Measurements from ENCODE around the gene SAP30L. TPM values are rescaled to one million over a fixed set of nuclear protein-coding genes. Genes with fewer than 3 reads are reported as not detected.

SAP30L gene
- total and polyA plus RNA-seq, 2 of the 4 experiments (the other 2 are of a cell fraction): 9.7 to 17.6 TPM

DNA sequence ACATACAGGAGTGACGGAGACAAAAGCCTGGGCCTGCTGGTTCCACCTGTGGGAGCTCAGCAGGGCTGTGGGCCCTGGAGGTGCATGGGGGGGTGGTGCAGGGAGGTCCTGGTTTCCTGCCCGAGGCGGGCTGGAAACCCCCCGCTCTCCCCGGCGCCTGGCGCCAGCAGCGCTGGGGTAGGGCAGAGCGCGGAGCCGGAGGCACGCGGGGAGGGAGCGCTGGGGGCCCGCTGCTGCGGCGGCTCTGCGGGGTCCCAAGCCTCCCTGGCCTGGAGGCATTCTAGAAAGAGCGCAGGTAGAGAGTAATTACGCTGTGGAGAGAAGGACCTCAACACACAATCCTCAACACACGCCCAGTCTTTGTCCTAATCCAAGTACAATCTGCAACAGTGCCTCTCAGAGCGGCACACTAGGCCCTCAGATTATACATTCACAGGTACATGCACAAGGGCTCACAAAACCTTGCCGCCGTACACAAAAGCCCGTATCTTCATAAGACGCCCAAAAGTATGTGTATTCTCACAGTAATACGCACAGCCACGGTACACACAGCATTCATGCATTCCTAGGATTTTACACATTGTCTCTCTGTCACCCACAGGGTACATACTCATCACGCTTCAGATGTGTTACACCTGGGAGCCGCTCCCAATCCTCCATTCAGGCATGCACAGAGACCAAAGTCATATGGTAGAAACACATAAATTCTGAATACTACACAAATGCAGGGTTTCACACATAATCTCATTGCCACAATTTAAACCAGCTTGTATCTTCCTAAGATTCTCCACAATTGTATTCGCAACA lies 34.4 kb downstream of the SAP30L start:
- H3K18ac ChIP-seq (ENCODE audit: low read depth, low read length): no peak overlapping the region
- H3K14ac ChIP-seq (replicated peaks; ENCODE audit: low read depth, low read length): no peak overlapping the region
- TF ChIP-seq CEBPB (IDR thresholded peaks at IDR 0.05; ENCODE audit: low read depth, low read length) (no peak), USF2 (IDR thresholded peaks at IDR 0.05; ENCODE audit: low read depth, low read length) (no peak), NFE2L2 (IDR thresholded peaks at IDR 0.05; ENCODE audit: low read depth, low read length) (no peak), RCOR1 (IDR thresholded peaks at IDR 0.05; ENCODE audit: insufficient replicate concordance, low read length) (no peak), MXI1 (IDR thresholded peaks at IDR 0.05; ENCODE audit: borderline replicate concordance, low read depth, low read length) (no peak), ELK1 (IDR thresholded peaks at IDR 0.05; ENCODE audit: borderline replicate concordance, low read depth, low read length) (no peak), MAFK (IDR thresholded peaks at IDR 0.05; ENCODE audit: low read depth, low read length) (no peak), CHD1 (IDR thresholded peaks at IDR 0.05; ENCODE audit: low read depth, low read length) (no peak), RAD21 (IDR thresholded peaks at IDR 0.05; ENCODE audit: low read length) (no peak), MAZ (IDR thresholded peaks at IDR 0.05; ENCODE audit: borderline replicate concordance, low read depth, low read length) (no peak)
- TF ChIP-seq, protein P1, sequence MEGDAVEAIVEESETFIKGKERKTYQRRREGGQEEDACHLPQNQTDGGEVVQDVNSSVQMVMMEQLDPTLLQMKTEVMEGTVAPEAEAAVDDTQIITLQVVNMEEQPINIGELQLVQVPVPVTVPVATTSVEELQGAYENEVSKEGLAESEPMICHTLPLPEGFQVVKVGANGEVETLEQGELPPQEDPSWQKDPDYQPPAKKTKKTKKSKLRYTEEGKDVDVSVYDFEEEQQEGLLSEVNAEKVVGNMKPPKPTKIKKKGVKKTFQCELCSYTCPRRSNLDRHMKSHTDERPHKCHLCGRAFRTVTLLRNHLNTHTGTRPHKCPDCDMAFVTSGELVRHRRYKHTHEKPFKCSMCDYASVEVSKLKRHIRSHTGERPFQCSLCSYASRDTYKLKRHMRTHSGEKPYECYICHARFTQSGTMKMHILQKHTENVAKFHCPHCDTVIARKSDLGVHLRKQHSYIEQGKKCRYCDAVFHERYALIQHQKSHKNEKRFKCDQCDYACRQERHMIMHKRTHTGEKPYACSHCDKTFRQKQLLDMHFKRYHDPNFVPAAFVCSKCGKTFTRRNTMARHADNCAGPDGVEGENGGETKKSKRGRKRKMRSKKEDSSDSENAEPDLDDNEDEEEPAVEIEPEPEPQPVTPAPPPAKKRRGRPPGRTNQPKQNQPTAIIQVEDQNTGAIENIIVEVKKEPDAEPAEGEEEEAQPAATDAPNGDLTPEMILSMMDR (conservative IDR thresholded peaks at IDR 0.05; ENCODE audit: low read depth, low read length): no peak
- no peak for DNase-seq
- no peak overlapping the region for H3K4ac ChIP-seq (ENCODE audit: low read depth, low read length)
- H3K27ac ChIP-seq (ENCODE audit: insufficient read depth, low read length): no peak overlapping the region
- H2BK120ac ChIP-seq (ENCODE audit: low read depth, low read length): no peak overlapping the region
- no peaks in the 10 kb centered on the region for H3K79me1 ChIP-seq (ENCODE audit: low read depth in 1 of 2, low read length in 2 of 2)
- H3K9me1 ChIP-seq (ENCODE audit: insufficient read depth, low read length): no peaks in the 10 kb centered on the region
- H3K4me3 ChIP-seq (ENCODE audit: insufficient read depth, low read depth, low read length): no peak overlapping the region
- no peak overlapping the region for H3K9ac ChIP-seq (ENCODE audit: low read depth, low read length)
- WGBS, 2 experiments (ENCODE audit: extremely low coverage in 2 of 2, insufficient read length in 1 of 2): 7% methylated on average over 11 of the region's 31 CpGs; no CpG with 5 or more reads in 1 of the 2 experiments
- BruUV-seq (replicated peaks): no TSS peak
- H4K8ac ChIP-seq (ENCODE audit: low read depth in 2 of 2, low read length in 2 of 2): no peak overlapping the region
- no peak overlapping the region for H4K5ac ChIP-seq (ENCODE audit: low read depth, low read length)
- H2BK20ac ChIP-seq (ENCODE audit: low read depth, low read length): no peak overlapping the region
- no peak overlapping the region for H3K23ac ChIP-seq (ENCODE audit: low read depth, low read length)
- H3K36me3 ChIP-seq (ENCODE audit: control insufficient read depth, insufficient read depth, low read length): no peaks in the 10 kb centered on the region
- ChIA-PET CTCF (no interaction called here), POLR2A (ENCODE audit: unreplicated experiment) (interaction anchor here (0.5 kb wide), 1 partner anchor 64 kb away, joined by 3 read pairs; no protein-coding TSS in a partner anchor)
- H3K4me1 ChIP-seq (ENCODE audit: control insufficient read depth, insufficient read depth, low read length): peaks cover 2% of the 10 kb centered on the region; the same call in 1 of the 2 replicates
- no peak overlapping the region for H2BK5ac ChIP-seq (ENCODE audit: low read depth, low read length, poor library complexity, severe bottlenecking)
- intact Hi-C loops (cut with micrococcal nuclease): no loop called here
- peaks cover 8% of the 10 kb centered on the region for H3K9me3 ChIP-seq (ENCODE audit: control insufficient read depth, insufficient read depth, low read length)
- ATAC-seq (ENCODE audit: low read depth): no peak
- no peak overlapping the region for H2AFZ ChIP-seq (replicated peaks; ENCODE audit: low read length, poor library complexity)
- no peak overlapping the region for H2AK5ac ChIP-seq (ENCODE audit: low read depth, low read length)
- no peak overlapping the region for H3K4me2 ChIP-seq (ENCODE audit: low read depth, low read length)
- H4K20me1 ChIP-seq (ENCODE audit: insufficient read depth, low read length): peaks cover 7% of the 10 kb centered on the region; the same call in 1 of the 2 replicates
- H3K27me3 ChIP-seq (ENCODE audit: control insufficient read depth, insufficient read depth, low read length): peaks cover 99% of the 10 kb centered on the region
- H2BK15ac ChIP-seq (ENCODE audit: low read depth, low read length): no peak overlapping the region
- no peak overlapping the region for H4K91ac ChIP-seq (ENCODE audit: insufficient read depth, low read depth, low read length)
- in situ Hi-C loops (cut with MboI; ENCODE audit: low sequenced_read_pairs): no loop called here
- no peak overlapping the region for H2AK9ac ChIP-seq (replicated peaks; ENCODE audit: low read depth, low read length, poor library complexity)
- H3K56ac ChIP-seq (ENCODE audit: extremely low read depth, insufficient read depth, low read length): no peak overlapping the region
- dilution Hi-C loops (cut with HindIII; ENCODE audit: low sequenced_read_pairs, unreplicated experiment): no loop called here

All from IMR-90 (cell line).